NCI-H748 treated with DMSO at 0.1 percent for 48 hours (cell line): ENCODE data around the gene GPR39.

Experiments used
- DNase-seq: peaks from one replicate; lab custom pipeline; 2025; lab: John Stamatoyannopoulos, UW

GPR39 gene

GRCh38 chr2:132446444-132446843 lies 29.8 kb downstream of the GPR39 start:
- DNase-seq: no peak

GRCh38 chr2:132448331-132448730 lies 31.7 kb downstream of the GPR39 start:
- DNase-seq: no peak

DNA sequence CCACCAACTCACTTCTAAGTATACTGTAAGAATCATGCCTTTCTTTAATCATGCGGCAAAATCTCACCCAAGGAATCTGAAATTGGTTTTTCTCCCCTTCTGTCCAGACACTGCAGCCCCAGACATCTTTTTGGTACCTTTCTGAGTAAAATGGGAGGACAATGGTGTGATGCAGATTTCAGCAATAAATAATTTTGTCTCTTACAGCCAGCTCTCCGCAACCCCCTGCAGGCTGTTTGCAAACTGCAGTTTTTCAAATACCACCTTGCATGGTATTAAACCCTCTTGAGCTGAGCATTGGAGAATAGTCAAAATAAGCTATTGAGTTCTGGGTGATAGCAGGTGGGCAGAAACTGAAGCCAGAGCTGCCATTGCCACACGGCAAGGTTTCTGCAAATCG lies 32.2 kb downstream of the GPR39 start:
- DNase-seq: peak; percentile 9

GRCh38 chr2:132449868-132450267 lies 33.3 kb downstream of the GPR39 start:
- DNase-seq: no peak

- no peak for DNase-seq
Measured at GRCh38 chr2:132460781-132461180, 44.2 kb downstream of the GPR39 start.

DNA sequence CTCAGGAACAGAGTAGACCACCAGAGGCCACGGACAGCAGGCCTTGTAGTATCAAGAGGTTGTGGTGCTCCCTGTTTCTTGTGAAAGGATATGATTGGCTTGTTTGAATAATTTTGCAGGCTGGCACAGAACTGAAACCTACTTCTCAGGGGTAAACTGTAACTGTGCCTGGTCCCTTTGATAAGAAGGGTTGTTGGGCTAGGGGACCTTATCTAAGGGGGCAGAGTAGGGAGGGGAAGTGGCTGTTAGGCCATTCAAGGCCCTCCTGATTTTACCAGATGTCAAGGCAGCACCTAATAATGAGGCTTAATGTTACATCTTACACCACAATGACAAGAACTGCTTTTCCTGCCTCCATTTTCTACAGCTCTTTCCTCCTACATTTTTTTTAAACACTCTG lies 45.6 kb downstream of the GPR39 start:
- no peak for DNase-seq

GRCh38 chr2:132463719-132464118 lies 47.1 kb downstream of the GPR39 start:
- DNase-seq: no peak

DNA sequence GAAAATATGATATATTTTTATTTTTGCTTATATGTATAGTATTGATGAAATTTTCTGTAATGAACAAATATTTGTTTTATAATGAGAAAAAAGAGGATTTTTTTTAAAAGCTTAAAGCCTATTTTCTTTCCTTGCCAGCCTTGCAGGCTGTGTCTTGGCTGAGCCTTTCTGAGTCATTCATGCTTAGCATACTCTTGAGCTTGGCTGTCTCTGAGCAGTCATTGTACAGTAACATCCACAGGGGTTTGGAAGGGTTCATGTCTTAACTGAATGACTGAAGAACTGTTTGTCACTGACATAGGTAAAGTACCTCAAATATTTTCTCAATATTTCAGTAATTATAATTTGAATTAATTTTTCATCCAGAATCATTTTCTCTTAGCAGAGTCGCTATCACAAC lies 49.3 kb downstream of the GPR39 start:
- DNase-seq: no peak

GRCh38 chr2:132466428-132467028 lies 49.9 kb downstream of the GPR39 start:
- DNase-seq: no peak

DNA sequence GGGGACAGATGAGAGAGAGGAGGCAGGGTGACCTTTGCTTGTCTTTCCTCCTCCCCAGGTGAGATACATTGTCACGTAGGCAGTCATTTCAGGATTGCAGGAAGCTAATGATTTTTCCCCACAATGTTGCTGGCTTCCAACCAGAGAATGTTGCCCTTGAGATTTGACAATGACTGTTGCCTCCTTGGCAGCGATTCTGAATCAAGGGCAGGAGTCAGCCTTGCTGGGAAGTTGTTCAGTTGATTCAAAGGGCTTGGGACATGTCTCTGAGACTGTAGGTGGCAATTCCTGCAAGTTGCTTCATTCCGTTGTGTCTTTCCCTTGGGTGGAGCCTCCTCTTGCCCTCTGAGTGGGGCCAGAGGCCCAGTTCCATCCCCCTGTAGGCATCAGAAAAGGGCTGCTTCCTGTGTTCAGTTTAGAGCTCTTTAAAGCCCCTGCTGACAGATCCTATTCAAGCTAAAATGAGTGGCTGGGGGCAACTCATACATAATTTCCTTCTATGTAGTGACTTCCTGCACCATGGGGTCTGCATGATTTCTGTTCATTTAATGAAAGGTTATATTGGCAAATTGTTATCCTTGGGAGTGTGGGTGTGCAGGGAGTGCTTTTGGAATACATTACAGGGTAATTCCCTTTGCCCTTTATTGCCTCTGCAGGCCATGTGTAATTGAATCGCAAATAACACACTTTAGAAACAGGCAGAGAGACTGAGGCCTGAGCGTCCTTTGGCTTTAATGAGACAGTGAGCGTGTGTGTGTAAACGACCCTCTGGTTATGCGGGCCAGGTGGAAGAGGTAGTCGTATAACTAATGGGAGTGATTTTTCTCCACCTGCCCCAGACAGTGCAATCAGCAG lies 52.4 kb downstream of the GPR39 start:
- peak; percentile 93 for DNase-seq

GRCh38 chr2:132470746-132471145 lies 54.1 kb downstream of the GPR39 start:
- DNase-seq: no peak

DNA sequence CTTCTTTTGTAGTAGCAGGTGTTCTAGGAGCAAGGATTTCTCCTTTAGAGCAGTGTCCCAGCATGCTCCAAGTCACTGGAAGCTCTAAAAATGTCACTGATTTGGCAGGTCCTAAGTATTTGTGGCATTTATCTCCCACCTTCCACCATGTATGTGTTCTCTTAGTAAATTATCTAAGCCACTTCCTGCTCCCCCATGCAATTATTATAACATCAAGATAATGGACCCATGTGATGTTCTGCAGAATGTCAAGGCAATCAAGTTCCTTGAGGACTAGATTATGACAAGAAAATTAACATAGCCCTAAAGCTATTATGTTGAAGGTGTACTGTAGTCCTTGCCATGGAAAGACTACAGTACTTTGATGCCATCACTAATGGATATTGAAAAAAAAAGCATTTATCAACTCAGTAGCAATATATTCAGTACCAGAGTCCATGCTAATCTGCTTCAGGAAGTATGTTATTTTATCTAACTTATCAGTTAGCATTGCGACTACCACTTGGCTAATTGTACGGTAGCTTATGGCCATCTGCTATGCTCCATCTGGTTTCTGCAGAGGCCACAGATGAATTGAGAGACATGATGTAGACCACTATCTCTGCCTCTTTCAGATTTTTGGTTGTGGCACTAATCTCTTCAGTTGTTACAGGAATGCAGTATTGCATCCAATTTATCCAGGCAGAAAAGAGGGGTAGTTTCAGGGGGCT lies 56.7 kb downstream of the GPR39 start:
- DNase-seq: no peak

GRCh38 chr2:132475615-132476014 lies 59.0 kb downstream of the GPR39 start:
- DNase-seq: no peak

DNA sequence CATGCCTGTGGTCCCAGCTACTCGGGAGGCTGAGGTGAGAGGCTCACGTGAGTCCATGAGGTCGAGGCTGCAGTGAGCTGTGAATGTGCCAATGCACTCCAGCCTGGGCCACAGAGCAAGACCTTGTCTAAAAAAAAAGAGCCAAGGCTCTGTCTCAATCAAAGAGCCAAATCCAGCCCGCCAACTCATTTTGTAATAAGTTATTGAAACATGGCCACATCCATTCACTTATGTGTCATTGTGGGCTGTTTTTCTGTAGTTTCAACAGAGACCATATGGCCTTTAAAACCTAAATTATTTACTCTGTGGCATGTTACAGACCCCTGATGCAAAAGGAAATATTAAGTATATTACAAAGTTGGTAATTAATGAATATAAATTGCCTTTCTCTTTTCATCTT lies 60.8 kb downstream of the GPR39 start:
- DNase-seq: no peak

GRCh38 chr2:132477962-132478361 lies 61.4 kb downstream of the GPR39 start:
- no peak for DNase-seq

- peak; percentile 21 for DNase-seq
Measured at GRCh38 chr2:132478461-132479105, 62.0 kb downstream of the GPR39 start.

DNA sequence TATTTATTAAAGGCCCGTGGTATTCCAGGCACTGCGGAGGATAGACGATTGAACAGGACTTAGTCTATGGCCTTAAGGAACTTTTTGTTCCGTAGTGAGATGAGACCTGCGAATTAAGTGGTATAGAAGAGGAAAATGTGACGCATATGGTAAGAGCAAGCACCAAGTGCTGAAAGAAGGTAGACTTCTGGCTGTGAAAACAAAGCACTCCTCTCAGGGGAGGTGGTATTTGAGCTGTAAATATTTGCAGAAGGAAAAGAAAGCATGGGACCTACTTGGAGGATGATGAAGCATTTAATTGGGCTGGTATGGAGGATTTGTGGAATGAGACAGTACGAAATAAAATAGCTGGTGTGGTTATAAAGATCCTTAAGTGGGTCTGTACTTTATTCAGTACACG lies 62.5 kb downstream of the GPR39 start:
- peak; percentile 23 for DNase-seq

DNA sequence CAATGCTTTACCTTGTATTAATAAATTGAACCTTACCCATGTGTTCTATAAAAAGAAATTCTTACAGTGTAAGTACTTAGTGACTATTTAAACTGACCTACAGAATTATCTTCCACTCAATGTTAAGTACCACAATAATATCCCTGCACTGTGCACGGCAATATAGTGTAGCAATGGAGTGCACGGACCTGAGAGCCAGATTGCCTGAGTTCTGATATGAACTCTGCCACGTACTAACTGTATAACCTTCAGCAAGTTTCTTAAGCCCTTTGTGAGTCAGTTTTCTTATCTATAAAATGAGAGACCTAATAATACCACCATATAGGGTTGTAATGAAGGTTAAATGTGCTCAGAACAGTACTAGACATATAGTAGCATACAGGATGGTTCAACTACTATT lies 66.2 kb downstream of the GPR39 start:
- no peak for DNase-seq

- DNase-seq: no peak
Measured at GRCh38 chr2:132484144-132484543, 67.5 kb downstream of the GPR39 start.

DNA sequence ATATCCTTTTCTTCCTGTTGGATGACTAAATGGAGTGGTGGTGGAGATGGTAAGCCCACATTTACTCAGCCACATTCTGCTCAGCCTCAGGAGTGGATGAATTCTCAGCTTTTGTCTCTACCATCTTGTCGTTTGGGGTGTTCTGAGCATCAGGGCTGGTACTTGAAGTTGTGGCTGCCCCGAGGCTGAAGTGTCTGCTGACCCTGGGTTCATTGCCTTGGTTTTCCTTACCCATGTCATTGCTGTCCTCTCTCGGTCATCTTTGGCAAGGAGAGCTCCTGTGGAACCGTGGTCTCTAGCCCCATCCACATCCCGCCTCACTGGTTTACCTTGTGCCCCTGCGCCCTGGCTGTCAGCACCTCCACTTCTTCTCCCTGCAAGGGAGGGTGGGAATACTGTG lies 71.9 kb downstream of the GPR39 start:
- no peak for DNase-seq

DNA sequence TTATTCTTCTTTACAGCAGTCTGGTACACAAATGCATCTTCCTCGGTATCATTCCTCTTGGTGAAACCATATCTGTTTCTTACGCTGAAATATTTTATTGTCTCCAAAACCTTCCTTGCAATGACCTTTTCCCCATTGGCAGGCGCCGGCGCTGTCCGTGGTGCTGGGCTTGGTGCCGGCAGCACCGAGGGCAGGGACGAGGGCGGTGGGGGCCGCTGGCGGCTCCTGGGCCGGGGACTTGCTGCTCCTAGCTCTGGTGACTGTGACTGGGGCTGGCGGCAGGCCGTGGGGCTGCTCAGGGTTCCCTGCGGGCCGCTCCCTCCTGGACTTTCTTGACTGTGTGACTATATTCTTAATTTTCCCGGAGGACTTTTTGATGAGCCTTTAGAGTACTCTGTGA lies 72.5 kb downstream of the GPR39 start:
- DNase-seq: no peak

- no peak for DNase-seq
Measured at GRCh38 chr2:132495881-132496280, 79.3 kb downstream of the GPR39 start.

GRCh38 chr2:132496555-132496954 lies 80.0 kb downstream of the GPR39 start:
- DNase-seq: peak; percentile 32
